ENCODE data around the gene OR8S1. TPM values are rescaled to one million over a fixed set of nuclear protein-coding genes. Genes with fewer than 3 reads are reported as not detected.

OR8S1 gene
- not detected in 2 replicates for total RNA-seq

GRCh38 chr12:48525332-48525731, at the start of gene OR8S1:
TSS of gene OR8S1 (plus strand) at chr12:48525632. CDS start at chr12:48525632, 0 bp downstream.

GRCh38 chr12:48482198-48482597, 43.2 kb upstream of the OR8S1 start, which contains the start of gene C12orf54:
TSS of gene C12orf54 (plus strand) at chr12:48482498. CDS start at chr12:48483297, 799 bp downstream.

GRCh38 chr12:48569946-48570345, 44.5 kb downstream of the OR8S1 start, which contains the start of gene LALBA:
TSS of gene LALBA (minus strand) at chr12:48570046. CDS start at chr12:48570020, 26 bp downstream.

Other genes starting within 250 kb of the OR8S1 start
- gene ZNF641, start 174.7 kb upstream of the OR8S1 start, total RNA-seq: 4.8 and 5.8 TPM in 2 replicates
- not detected in 2 replicates for gene ANP32D, start 53.1 kb upstream of the OR8S1 start, total RNA-seq
- gene C12orf54, start 43.1 kb upstream of the OR8S1 start, total RNA-seq: not detected in 2 replicates
- gene LALBA, start 44.4 kb downstream of the OR8S1 start, total RNA-seq: not detected in 2 replicates
- gene KANSL2, start 156.6 kb downstream of the OR8S1 start, total RNA-seq: 31.8 and 44.7 TPM in 2 replicates
- 13.4 and 16.1 TPM in 2 replicates for gene CCNT1, start 191.1 kb downstream of the OR8S1 start, total RNA-seq

Data from bronchial smooth muscle cell (primary cell).